Neural cell (in vitro differentiated cells): ENCODE measurements around the gene ADGRL3. TPM values are rescaled to one million over a fixed set of nuclear protein-coding genes. Genes with fewer than 3 reads are reported as not detected.

Source experiments
- H2AFZ ChIP-seq: fragments of 200-600, 300-800 bp; sonication (generic), shearing (Covaris generic); 2 replicates; pipeline ENCODE4 v1.6.0; 2014; ENCODE audit warnings: low read depth, mild to moderate bottlenecking, antibody characterized with exemption, low read length, moderate library complexity
- H3F3A ChIP-seq: fragments of 200-600 bp; shearing (Covaris generic); 2 replicates; pipeline ENCODE4 v1.6.1; 2016; ENCODE audit warnings: mild to moderate bottlenecking, moderate library complexity, mixed read lengths, antibody characterized with exemption, low read length; ENCODE audit not compliant: insufficient read depth, poor library complexity, severe bottlenecking
- H3K27ac ChIP-seq: fragments of 200-600, 300-800 bp; sonication (generic), shearing (Covaris generic); 2 replicates; pipeline ENCODE4 v1.5.1; 2014; ENCODE audit warnings: mild to moderate bottlenecking, low read length, moderate library complexity
- H3K27me3 ChIP-seq: fragments of 300-800, 200-600 bp; sonication (generic), shearing (Covaris generic); 2 replicates; pipeline ENCODE4 v1.6.0; 2014; ENCODE audit warnings: mild to moderate bottlenecking, low read depth, low read length, moderate library complexity; ENCODE audit not compliant: insufficient read depth
- H3K36me3 ChIP-seq: fragments of 300-800, 200-600 bp; sonication (generic), shearing (Covaris generic); 2 replicates; pipeline ENCODE4 v1.5.1; 2014; ENCODE audit warnings: mild to moderate bottlenecking, antibody characterized with exemption, low read length, moderate library complexity; ENCODE audit not compliant: insufficient read depth
- H3K4me2 ChIP-seq: fragments of 300-800, 200-600 bp; sonication (generic), shearing (Covaris generic); 2 replicates; pipeline ENCODE4 v1.6.0; 2014; ENCODE audit warnings: mild to moderate bottlenecking, low read length
- H3K4me3 ChIP-seq: fragments of 300-800, 200-600 bp; sonication (generic), shearing (Covaris generic); 2 replicates; pipeline ENCODE4 v1.5.1; 2014; ENCODE audit warnings: mild to moderate bottlenecking, low read length, moderate library complexity
- H3K79me2 ChIP-seq: fragments of 200-600 bp; shearing (Covaris generic); replicated peaks from 2 replicates; pipeline ENCODE4 v1.6.0; 2014; ENCODE audit warnings: mild to moderate bottlenecking, low read length, moderate library complexity; ENCODE audit not compliant: insufficient read depth
- H3K9ac ChIP-seq: fragments of 300-800, 200-600 bp; sonication (generic), shearing (Covaris generic); 2 replicates; pipeline ENCODE4 v1.6.1; 2016; ENCODE audit warnings: mild to moderate bottlenecking, low read length, mixed read lengths
- H3K9me2 ChIP-seq: fragments of 200-600 bp; shearing (Covaris generic); 2 replicates; pipeline ENCODE4 v1.6.1; 2016; ENCODE audit warnings: mild to moderate bottlenecking, low read length, mixed read lengths; ENCODE audit not compliant: insufficient read depth
- H3K9me3 ChIP-seq: fragments of 200-600, 300-800 bp; sonication (generic), shearing (Covaris generic); 2 replicates; pipeline ENCODE4 v1.6.1; 2016; ENCODE audit warnings: mild to moderate bottlenecking, mixed run types, low read length, moderate library complexity, mixed read lengths
- H4K20me1 ChIP-seq: fragments of 200-600 bp; shearing (Covaris generic); 2 replicates; pipeline ENCODE4 v1.6.1; 2016; ENCODE audit warnings: mild to moderate bottlenecking, mixed run types; ENCODE audit not compliant: insufficient read depth
- CTCF ChIP-seq: fragments of 450-650 bp; IDR thresholded peaks from 2 replicates; pipeline ENCODE4 v1.5.1; 2014; ENCODE audit warnings: antibody characterized with exemption, mild to moderate bottlenecking, moderate library complexity; ENCODE audit not compliant: poor library complexity, severe bottlenecking
- EP300 ChIP-seq: fragments of 450-650 bp; conservative IDR thresholded peaks from 2 replicates; pipeline ENCODE4 v1.6.1; 2014; ENCODE audit warnings: antibody characterized with exemption, mild to moderate bottlenecking, moderate library complexity; ENCODE audit not compliant: poor library complexity, severe bottlenecking
- EZH2 ChIP-seq: fragments of 200-600, 300-800 bp; shearing (Covaris generic), sonication (generic); IDR thresholded peaks from 2 replicates; pipeline ENCODE4 v1.6.1; 2014; ENCODE audit warnings: antibody characterized with exemption, low read length, borderline replicate concordance, mild to moderate bottlenecking; ENCODE audit not compliant: insufficient read depth, poor library complexity, severe bottlenecking
- MXI1 ChIP-seq: fragments of 450-650 bp; conservative IDR thresholded peaks from 2 replicates; pipeline ENCODE4 v1.6.1; 2014; ENCODE audit warnings: antibody characterized with exemption, mild to moderate bottlenecking; ENCODE audit not compliant: poor library complexity, severe bottlenecking
- POLR2AphosphoS5 ChIP-seq: IDR thresholded peaks from 2 replicates; pipeline ENCODE4 v1.6.1; 2012
- RAD21 ChIP-seq: fragments of 450-650 bp; conservative IDR thresholded peaks from 2 replicates; pipeline ENCODE4 v1.6.1; 2014; ENCODE audit warnings: antibody characterized with exemption, mild to moderate bottlenecking, moderate library complexity
- SMC3 ChIP-seq: fragments of 450-650 bp; conservative IDR thresholded peaks from 2 replicates; pipeline ENCODE4 v1.6.1; 2014; ENCODE audit warnings: antibody characterized with exemption, mild to moderate bottlenecking, moderate library complexity; ENCODE audit not compliant: poor library complexity
- TAF1 ChIP-seq: IDR thresholded peaks from 2 replicates; pipeline ENCODE4 v1.6.1; 2012; ENCODE audit warnings: low read depth
- polyA plus RNA-seq: library from polyadenylated mRNA; depleted of rRNA; stranded (reverse); fragments of >200 nt; gene quantifications from 2 replicates; pipeline ENCODE4 v1.2.3, GENCODE V29; 2014
- TF ChIP-seq, protein P1 (sequence below): IDR thresholded peaks from 2 replicates; pipeline ENCODE4 v1.6.1; 2012; ENCODE audit warnings: borderline replicate concordance

Gene ADGRL3
- polyA plus RNA-seq, 1 donor from 2014 or later = 99.4 TPM

DNA sequence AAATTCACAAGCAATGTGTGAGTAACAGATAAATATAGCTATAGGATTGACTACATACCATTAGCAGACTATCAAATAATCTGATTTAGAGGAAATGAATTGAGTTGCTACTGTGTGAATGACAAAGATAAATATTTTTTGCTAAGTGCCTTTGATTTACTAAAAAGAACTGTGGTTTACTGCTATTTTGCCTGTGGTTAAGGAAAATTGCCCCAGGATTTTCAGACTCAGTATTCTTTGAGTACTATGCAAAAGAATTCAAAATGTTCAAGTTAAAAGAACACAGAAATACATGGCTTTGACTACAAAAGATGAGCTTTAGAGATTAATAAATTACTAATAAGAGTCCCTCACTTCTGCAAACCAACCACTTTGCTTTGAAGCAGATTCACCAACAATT lies 853.8 kb downstream of the ADGRL3 start:
- Histone ChIP-seq H3K9me3 (no peaks in the 10 kb centered on the region), H3K9me2 (no peaks in the 10 kb centered on the region), H3K36me3 (no peaks in the 10 kb centered on the region), H3K4me2 (no peak overlapping the region), H3K27ac (no peak overlapping the region), H3K27me3 (no peaks in the 10 kb centered on the region), H4K20me1 (no peaks in the 10 kb centered on the region), H3K4me3 (no peak overlapping the region), H3F3A (no peaks in the 10 kb centered on the region), H2AFZ (no peak overlapping the region), H3K9ac (no peak overlapping the region), H3K79me2 (no peaks in the 10 kb centered on the region)
- TF ChIP-seq EP300 (no peak), POLR2AphosphoS5 (no peak), TAF1 (no peak), CTCF (no peak), MXI1 (no peak), RAD21 (no peak), EZH2 (no peak), SMC3 (no peak)
- TF ChIP-seq, protein P1, sequence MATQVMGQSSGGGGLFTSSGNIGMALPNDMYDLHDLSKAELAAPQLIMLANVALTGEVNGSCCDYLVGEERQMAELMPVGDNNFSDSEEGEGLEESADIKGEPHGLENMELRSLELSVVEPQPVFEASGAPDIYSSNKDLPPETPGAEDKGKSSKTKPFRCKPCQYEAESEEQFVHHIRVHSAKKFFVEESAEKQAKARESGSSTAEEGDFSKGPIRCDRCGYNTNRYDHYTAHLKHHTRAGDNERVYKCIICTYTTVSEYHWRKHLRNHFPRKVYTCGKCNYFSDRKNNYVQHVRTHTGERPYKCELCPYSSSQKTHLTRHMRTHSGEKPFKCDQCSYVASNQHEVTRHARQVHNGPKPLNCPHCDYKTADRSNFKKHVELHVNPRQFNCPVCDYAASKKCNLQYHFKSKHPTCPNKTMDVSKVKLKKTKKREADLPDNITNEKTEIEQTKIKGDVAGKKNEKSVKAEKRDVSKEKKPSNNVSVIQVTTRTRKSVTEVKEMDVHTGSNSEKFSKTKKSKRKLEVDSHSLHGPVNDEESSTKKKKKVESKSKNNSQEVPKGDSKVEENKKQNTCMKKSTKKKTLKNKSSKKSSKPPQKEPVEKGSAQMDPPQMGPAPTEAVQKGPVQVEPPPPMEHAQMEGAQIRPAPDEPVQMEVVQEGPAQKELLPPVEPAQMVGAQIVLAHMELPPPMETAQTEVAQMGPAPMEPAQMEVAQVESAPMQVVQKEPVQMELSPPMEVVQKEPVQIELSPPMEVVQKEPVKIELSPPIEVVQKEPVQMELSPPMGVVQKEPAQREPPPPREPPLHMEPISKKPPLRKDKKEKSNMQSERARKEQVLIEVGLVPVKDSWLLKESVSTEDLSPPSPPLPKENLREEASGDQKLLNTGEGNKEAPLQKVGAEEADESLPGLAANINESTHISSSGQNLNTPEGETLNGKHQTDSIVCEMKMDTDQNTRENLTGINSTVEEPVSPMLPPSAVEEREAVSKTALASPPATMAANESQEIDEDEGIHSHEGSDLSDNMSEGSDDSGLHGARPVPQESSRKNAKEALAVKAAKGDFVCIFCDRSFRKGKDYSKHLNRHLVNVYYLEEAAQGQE = no peak

DNA sequence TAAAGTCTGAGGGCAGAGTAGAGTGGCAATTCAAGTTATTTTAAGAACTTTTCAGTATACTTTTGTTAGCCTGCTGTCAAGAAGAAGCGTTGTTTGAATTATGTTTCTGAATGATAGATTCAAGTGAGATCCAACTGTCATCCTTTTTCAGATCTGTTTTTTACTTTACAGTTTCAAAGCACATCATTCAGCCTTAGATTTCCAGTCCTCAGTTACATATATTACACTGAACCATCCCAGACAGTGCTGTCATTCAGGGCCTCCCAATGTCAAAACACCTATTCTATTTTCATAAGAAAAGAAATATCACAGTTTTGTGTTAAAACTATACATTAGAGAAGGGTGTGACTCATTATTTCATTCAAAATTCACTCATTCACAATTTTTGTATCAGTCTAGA lies 856.9 kb downstream of the ADGRL3 start:
- H4K20me1 ChIP-seq = no peaks in the 10 kb centered on the region
- H3K9me2 ChIP-seq = no peaks in the 10 kb centered on the region
- no peak overlapping the region for H3K4me3 ChIP-seq
- no peaks in the 10 kb centered on the region for H3K9me3 ChIP-seq
- no peak overlapping the region for H2AFZ ChIP-seq
- H3K36me3 ChIP-seq = no peaks in the 10 kb centered on the region
- H3K79me2 ChIP-seq = no peaks in the 10 kb centered on the region
- no peaks in the 10 kb centered on the region for H3K27me3 ChIP-seq
- no peak overlapping the region for H3K27ac ChIP-seq
- no peak overlapping the region for H3K4me2 ChIP-seq
- H3F3A ChIP-seq = no peaks in the 10 kb centered on the region
- no peak overlapping the region for H3K9ac ChIP-seq
- peak; percentile 56 for TF ChIP-seq POLR2AphosphoS5
- peak; percentile 85 for TF ChIP-seq EP300
- TF ChIP-seq CTCF = no peak
- TF ChIP-seq SMC3 = no peak
